ENCODE data around the gene CLIC3. TPM values are rescaled to one million over a fixed set of nuclear protein-coding genes. Genes with fewer than 3 reads are reported as not detected.

Gene CLIC3
- total and polyA plus RNA-seq, 2 experiments from 2014 or later, result 37.7 to 98.9 TPM

DNA sequence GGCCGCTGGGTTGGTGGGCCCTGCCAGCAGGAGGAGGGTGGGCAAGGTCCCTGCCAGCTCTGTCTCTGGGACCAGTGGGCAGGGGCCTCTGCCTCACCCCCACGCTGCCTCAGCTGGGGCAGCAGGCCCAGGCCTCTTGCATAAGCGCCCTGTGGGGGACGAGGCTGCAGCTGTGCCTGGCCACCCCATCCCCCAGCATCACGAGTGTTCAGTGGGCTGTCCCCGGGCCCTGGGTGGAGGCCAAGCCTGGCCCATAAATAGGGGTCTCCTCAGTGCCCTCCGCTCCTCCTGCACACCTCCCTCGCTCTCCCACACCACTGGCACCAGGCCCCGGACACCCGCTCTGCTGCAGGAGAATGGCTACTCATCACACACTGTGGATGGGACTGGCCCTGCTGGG, 19.1 kb downstream of the CLIC3 start, which contains the start of gene PTGDS:
Gene PTGDS (plus strand): TSS at position 282 of the 400 bp plus-strand sequence. CDS start 75 bp downstream, at position 357.
- Histone ChIP-seq H3K9ac (peak within 1 kb of the TSS; percentile 12; the same call in 1 of the 2 replicates), H3K4me2 (ENCODE audit: unreplicated experiment) (peak within 1 kb of the TSS; percentile 58), H3K4me3 (peak within 1 kb of the TSS; percentile 57), H3K9me3 (ENCODE audit: low read depth) (no peaks in the 10 kb centered on the region), H2AFZ (peak within 1 kb of the TSS; percentile 36), H3K27ac (no peak within 1 kb of the TSS), H3F3A (ENCODE audit: insufficient read depth) (no peaks in the 10 kb centered on the region), H3K36me3 (ENCODE audit: low read depth) (no peaks in the 10 kb centered on the region), H3K4me1 (ENCODE audit: insufficient read depth) (no peaks in the 10 kb centered on the region), H3K79me2 (ENCODE audit: insufficient read depth) (no peaks in the 10 kb centered on the region), H3K27me3 (replicated peaks; ENCODE audit: insufficient read depth) (no peaks in the 10 kb centered on the region), H3K9me2 (ENCODE audit: insufficient read depth) (no peaks in the 10 kb centered on the region), H4K20me1 (ENCODE audit: insufficient read depth) (no peaks in the 10 kb centered on the region)
- WGBS, 2 experiments (ENCODE audit: low coverage in 1 of 2, low lambda C conversion rate in 2 of 2, missing lambda C conversion rate in 2 of 2), result 57 to 67% methylated on average over 9 to 10 of the region's 10 CpGs
- DNase-seq, result no peak
- TF ChIP-seq EZH2phosphoT487 (IDR thresholded peaks at IDR 0.05; ENCODE audit: insufficient read depth, low read depth) (no peak), EZH2 (IDR thresholded peaks at IDR 0.05; ENCODE audit: insufficient read depth, poor library complexity, severe bottlenecking) (no peak)
- in situ Hi-C loops (cut with MboI), result no loop called here

DNA sequence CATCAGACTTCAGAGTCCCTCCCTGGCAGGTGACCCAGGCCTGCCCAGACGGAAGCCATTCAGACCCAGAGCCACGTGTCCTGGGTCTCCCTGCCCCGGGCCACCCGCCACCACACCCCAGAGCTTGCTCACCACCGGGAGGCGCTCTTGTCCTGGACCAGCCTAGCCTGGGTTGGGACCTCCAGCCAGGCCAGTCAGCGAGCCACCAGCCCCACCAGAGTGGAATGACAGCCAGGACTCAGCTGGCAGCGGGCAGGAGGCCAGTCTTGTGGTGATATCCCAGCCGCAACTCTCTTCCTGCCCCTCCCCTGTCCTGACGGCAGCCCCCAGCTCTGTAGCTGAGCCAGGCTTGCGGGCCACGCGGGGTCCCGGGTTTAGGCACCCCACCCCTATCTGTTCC, 20.7 kb downstream of the CLIC3 start:
- H3K27ac ChIP-seq, result no peak overlapping the region
- H3K4me1 ChIP-seq (ENCODE audit: insufficient read depth), result no peaks in the 10 kb centered on the region
- 56 to 65% methylated on average over 8 to 14 of the region's 14 CpGs for WGBS, 2 experiments (ENCODE audit: low coverage in 1 of 2, low lambda C conversion rate in 2 of 2, missing lambda C conversion rate in 2 of 2)
- no peak overlapping the region for H2AFZ ChIP-seq
- no peak for TF ChIP-seq EZH2 (IDR thresholded peaks at IDR 0.05; ENCODE audit: insufficient read depth, poor library complexity, severe bottlenecking)
- no peak for TF ChIP-seq EZH2phosphoT487 (IDR thresholded peaks at IDR 0.05; ENCODE audit: insufficient read depth, low read depth)
- no peaks in the 10 kb centered on the region for H3K9me3 ChIP-seq (ENCODE audit: low read depth)
- H3K4me3 ChIP-seq, result no peak overlapping the region
- H3K27me3 ChIP-seq (replicated peaks; ENCODE audit: insufficient read depth), result no peaks in the 10 kb centered on the region
- no peaks in the 10 kb centered on the region for H3K79me2 ChIP-seq (ENCODE audit: insufficient read depth)
- H4K20me1 ChIP-seq (ENCODE audit: insufficient read depth), result no peaks in the 10 kb centered on the region
- no peaks in the 10 kb centered on the region for H3K9me2 ChIP-seq (ENCODE audit: insufficient read depth)
- no peak overlapping the region for H3K9ac ChIP-seq
- H3K36me3 ChIP-seq (ENCODE audit: low read depth), result no peaks in the 10 kb centered on the region
- H3F3A ChIP-seq (ENCODE audit: insufficient read depth), result no peaks in the 10 kb centered on the region
- in situ Hi-C loops (cut with MboI), result no loop called here
- DNase-seq, result no peak
- no peak overlapping the region for H3K4me2 ChIP-seq (ENCODE audit: unreplicated experiment)

GRCh38 chr9:136974817-136975535, 21.4 kb downstream of the CLIC3 start:
- in situ Hi-C loops (cut with MboI), result no loop called here
- H3K4me3 ChIP-seq, result no peak overlapping the region
- no peaks in the 10 kb centered on the region for H3F3A ChIP-seq (ENCODE audit: insufficient read depth)
- H4K20me1 ChIP-seq (ENCODE audit: insufficient read depth), result no peaks in the 10 kb centered on the region
- no peaks in the 10 kb centered on the region for H3K36me3 ChIP-seq (ENCODE audit: low read depth)
- no peaks in the 10 kb centered on the region for H3K4me1 ChIP-seq (ENCODE audit: insufficient read depth)
- 53% methylated on average over 14 to 15 of the region's 15 CpGs for WGBS, 2 experiments (ENCODE audit: low coverage in 1 of 2, low lambda C conversion rate in 2 of 2, missing lambda C conversion rate in 2 of 2)
- no peaks in the 10 kb centered on the region for H3K27me3 ChIP-seq (replicated peaks; ENCODE audit: insufficient read depth)
- no peak for TF ChIP-seq EZH2 (IDR thresholded peaks at IDR 0.05; ENCODE audit: insufficient read depth, poor library complexity, severe bottlenecking)
- no peak for TF ChIP-seq EZH2phosphoT487 (IDR thresholded peaks at IDR 0.05; ENCODE audit: insufficient read depth, low read depth)
- no peak overlapping the region for H2AFZ ChIP-seq
- no peak overlapping the region for H3K4me2 ChIP-seq (ENCODE audit: unreplicated experiment)
- no peaks in the 10 kb centered on the region for H3K9me3 ChIP-seq (ENCODE audit: low read depth)
- H3K27ac ChIP-seq, result no peak overlapping the region
- no peak for DNase-seq
- H3K79me2 ChIP-seq (ENCODE audit: insufficient read depth), result no peaks in the 10 kb centered on the region
- H3K9me2 ChIP-seq (ENCODE audit: insufficient read depth), result no peaks in the 10 kb centered on the region
- no peak overlapping the region for H3K9ac ChIP-seq

DNA sequence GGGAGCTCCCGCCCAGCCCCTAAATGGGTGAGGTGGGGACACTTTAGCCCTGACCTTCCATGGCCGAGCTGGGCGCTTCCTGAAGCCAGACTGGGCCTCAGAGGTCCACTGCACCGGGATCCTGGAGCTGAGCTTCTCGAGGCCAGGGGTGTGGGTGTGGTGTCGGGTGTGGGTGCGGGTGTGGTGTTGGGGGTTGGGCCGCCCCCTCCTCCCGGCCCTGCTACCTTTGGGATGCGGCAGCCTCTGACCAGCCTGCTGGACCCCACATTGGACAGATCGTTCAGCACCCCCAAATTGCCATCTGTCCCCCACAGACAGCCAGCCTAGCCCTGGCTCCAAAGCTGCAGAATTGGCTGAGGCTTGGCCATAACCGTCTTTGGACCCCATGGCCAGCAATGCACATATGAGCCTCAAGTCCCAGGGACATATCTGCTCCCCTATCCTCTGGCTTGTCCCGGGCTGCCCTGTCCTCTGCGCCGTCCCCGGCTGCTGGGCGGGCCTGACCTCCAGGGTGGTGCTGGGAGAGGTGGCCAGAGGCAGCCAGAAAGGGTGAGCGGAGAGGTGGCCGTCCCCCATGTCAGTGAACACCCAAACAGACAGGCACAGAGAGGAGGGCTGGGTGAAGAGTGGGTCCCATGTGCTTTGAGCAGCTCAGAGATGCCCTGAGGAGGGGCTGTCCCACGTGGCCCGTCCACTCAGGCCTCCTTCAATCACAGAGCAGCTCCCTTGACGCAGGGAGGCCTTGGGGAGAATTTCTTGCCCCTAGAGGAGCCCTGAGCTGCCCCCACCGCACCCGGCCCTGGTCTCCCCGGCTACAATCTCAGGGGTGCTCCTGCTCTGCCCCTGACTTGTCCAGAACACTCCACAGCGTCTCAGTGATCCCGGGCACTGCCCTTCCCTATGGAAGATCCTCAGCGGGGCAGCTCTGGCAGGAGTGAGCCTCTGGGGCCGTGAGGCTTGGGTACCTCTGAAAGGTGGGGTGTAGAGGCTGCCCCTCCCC, 22.4 kb downstream of the CLIC3 start:
- Histone ChIP-seq H4K20me1 (ENCODE audit: insufficient read depth) (no peaks in the 10 kb centered on the region), H3F3A (ENCODE audit: insufficient read depth) (no peaks in the 10 kb centered on the region), H3K4me1 (ENCODE audit: insufficient read depth) (no peaks in the 10 kb centered on the region), H3K27ac (no peak overlapping the region), H3K9me3 (ENCODE audit: low read depth) (no peaks in the 10 kb centered on the region), H3K9ac (no peak overlapping the region), H3K9me2 (ENCODE audit: insufficient read depth) (no peaks in the 10 kb centered on the region), H3K79me2 (ENCODE audit: insufficient read depth) (no peaks in the 10 kb centered on the region), H3K36me3 (ENCODE audit: low read depth) (no peaks in the 10 kb centered on the region), H2AFZ (no peak overlapping the region), H3K4me3 (no peak overlapping the region), H3K27me3 (replicated peaks; ENCODE audit: insufficient read depth) (no peaks in the 10 kb centered on the region), H3K4me2 (ENCODE audit: unreplicated experiment) (no peak overlapping the region)
- TF ChIP-seq EZH2phosphoT487 (IDR thresholded peaks at IDR 0.05; ENCODE audit: insufficient read depth, low read depth) (no peak), EZH2 (IDR thresholded peaks at IDR 0.05; ENCODE audit: insufficient read depth, poor library complexity, severe bottlenecking) (no peak)
- in situ Hi-C loops (cut with MboI), result no loop called here
- WGBS, 2 experiments (ENCODE audit: low coverage in 1 of 2, low lambda C conversion rate in 2 of 2, missing lambda C conversion rate in 2 of 2), result 77 to 78% methylated on average over 28 to 29 of the region's 29 CpGs
- DNase-seq, result no peak
